HL-60 (cell line): ENCODE data around the gene C11orf91.

ENCODE experiments used
- DNase-seq, 2 experiments: peaks; one replicate each; pipeline ENCODE4 v3.0.0-alpha.2; 2010 to 2020; ENCODE audit warnings: low read depth in 1 of 2, low spot score in 1 of 2
- H3K27ac ChIP-seq: fragments of 250-450 bp; sonication (Bioruptor Pico); replicated peaks from 2 replicates; pipeline ENCODE4 v1.5.1; 2020; ENCODE audit warnings: mild to moderate bottlenecking, moderate library complexity
- H3K27me3 ChIP-seq: fragments of 250-450 bp; sonication (Bioruptor Pico); 2 replicates; pipeline ENCODE4 v1.5.1; 2021; ENCODE audit warnings: mild to moderate bottlenecking, moderate library complexity; ENCODE audit not compliant: insufficient read depth, poor library complexity, severe bottlenecking
- H3K4me3 ChIP-seq: replicated peaks from 2 replicates; pipeline ENCODE4 v1.5.1; 2011; ENCODE audit warnings: mild to moderate bottlenecking, control low read depth, low read length; ENCODE audit not compliant: insufficient read depth
- CTCF ChIP-seq: IDR thresholded peaks from one replicate; pipeline ENCODE4 v1.5.1; 2011; ENCODE audit warnings: low read length, control low read depth, inconsistent platforms; ENCODE audit not compliant: insufficient read depth
- GABPA ChIP-seq: IDR thresholded peaks from 2 replicates; pipeline ENCODE4 v1.6.1; 2012; ENCODE audit warnings: low read depth
- POLR2AphosphoS5 ChIP-seq: IDR thresholded peaks from 2 replicates; pipeline ENCODE4 v1.6.1; 2012; ENCODE audit warnings: low read depth
- SPI1 ChIP-seq: IDR thresholded peaks from 2 replicates; pipeline ENCODE4 v1.6.1; 2012; ENCODE audit warnings: low read depth, mild to moderate bottlenecking, borderline replicate concordance
- TF ChIP-seq, protein P1 (sequence below): IDR thresholded peaks from 2 replicates; pipeline ENCODE4 v1.6.1; 2012; ENCODE audit warnings: low read depth; ENCODE audit not compliant: insufficient replicate concordance

Gene C11orf91

GRCh38 chr11:33652930-33653329, 47.7 kb downstream of the C11orf91 start:
- H3K27me3 ChIP-seq = no peaks in the 10 kb centered on the region
- no peak overlapping the region for H3K27ac ChIP-seq
- no peak overlapping the region for H3K4me3 ChIP-seq
- no peak for DNase-seq
- TF ChIP-seq POLR2AphosphoS5 = no peak
- no peak for TF ChIP-seq CTCF
- no peak for TF ChIP-seq SPI1
- TF ChIP-seq, protein P1, sequence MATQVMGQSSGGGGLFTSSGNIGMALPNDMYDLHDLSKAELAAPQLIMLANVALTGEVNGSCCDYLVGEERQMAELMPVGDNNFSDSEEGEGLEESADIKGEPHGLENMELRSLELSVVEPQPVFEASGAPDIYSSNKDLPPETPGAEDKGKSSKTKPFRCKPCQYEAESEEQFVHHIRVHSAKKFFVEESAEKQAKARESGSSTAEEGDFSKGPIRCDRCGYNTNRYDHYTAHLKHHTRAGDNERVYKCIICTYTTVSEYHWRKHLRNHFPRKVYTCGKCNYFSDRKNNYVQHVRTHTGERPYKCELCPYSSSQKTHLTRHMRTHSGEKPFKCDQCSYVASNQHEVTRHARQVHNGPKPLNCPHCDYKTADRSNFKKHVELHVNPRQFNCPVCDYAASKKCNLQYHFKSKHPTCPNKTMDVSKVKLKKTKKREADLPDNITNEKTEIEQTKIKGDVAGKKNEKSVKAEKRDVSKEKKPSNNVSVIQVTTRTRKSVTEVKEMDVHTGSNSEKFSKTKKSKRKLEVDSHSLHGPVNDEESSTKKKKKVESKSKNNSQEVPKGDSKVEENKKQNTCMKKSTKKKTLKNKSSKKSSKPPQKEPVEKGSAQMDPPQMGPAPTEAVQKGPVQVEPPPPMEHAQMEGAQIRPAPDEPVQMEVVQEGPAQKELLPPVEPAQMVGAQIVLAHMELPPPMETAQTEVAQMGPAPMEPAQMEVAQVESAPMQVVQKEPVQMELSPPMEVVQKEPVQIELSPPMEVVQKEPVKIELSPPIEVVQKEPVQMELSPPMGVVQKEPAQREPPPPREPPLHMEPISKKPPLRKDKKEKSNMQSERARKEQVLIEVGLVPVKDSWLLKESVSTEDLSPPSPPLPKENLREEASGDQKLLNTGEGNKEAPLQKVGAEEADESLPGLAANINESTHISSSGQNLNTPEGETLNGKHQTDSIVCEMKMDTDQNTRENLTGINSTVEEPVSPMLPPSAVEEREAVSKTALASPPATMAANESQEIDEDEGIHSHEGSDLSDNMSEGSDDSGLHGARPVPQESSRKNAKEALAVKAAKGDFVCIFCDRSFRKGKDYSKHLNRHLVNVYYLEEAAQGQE = no peak
- no peak for TF ChIP-seq GABPA

GRCh38 chr11:33652431-33652830, 48.2 kb downstream of the C11orf91 start:
- no peak for DNase-seq
- Histone ChIP-seq H3K27me3 (no peaks in the 10 kb centered on the region), H3K4me3 (no peak overlapping the region), H3K27ac (no peak overlapping the region)
- no peak for TF ChIP-seq SPI1
- TF ChIP-seq CTCF = no peak
- TF ChIP-seq, protein P1 = no peak
- no peak for TF ChIP-seq POLR2AphosphoS5
- no peak for TF ChIP-seq GABPA

- no peak overlapping the region for H3K4me3 ChIP-seq
- no peaks in the 10 kb centered on the region for H3K27me3 ChIP-seq
- TF ChIP-seq, protein P1 = no peak
- no peak for TF ChIP-seq CTCF
- no peak for TF ChIP-seq GABPA
- no peak for TF ChIP-seq POLR2AphosphoS5
- TF ChIP-seq SPI1 = no peak
- no peak overlapping the region for H3K27ac ChIP-seq
- no peak for DNase-seq
Observed at GRCh38 chr11:33651990-33652389, 48.6 kb downstream of the C11orf91 start.
